ENCODE data around the gene LYRM4.

LYRM4 gene

GRCh38 chr6:5280920-5281319 lies 20.2 kb upstream of the LYRM4 start:
- DNase-seq (ENCODE audit: low spot score), result no peak

- DNase-seq (ENCODE audit: low spot score), result peak; percentile 32
These were observed 19.2 kb upstream of the LYRM4 start for GRCh38 chr6:5279891-5280338.

- DNase-seq (ENCODE audit: low spot score), result no peak
These were observed 17.9 kb upstream of the LYRM4 start for GRCh38 chr6:5278565-5279120.

GRCh38 chr6:5278047-5278446 lies 17.3 kb upstream of the LYRM4 start:
- no peak for DNase-seq (ENCODE audit: low spot score)

- DNase-seq (ENCODE audit: low spot score), result no peak
These were observed 16.8 kb upstream of the LYRM4 start for GRCh38 chr6:5277589-5277988.

- DNase-seq (ENCODE audit: low spot score), result no peak
These were observed 15.8 kb upstream of the LYRM4 start for GRCh38 chr6:5276581-5276980.

GRCh38 chr6:5275497-5275896 lies 14.7 kb upstream of the LYRM4 start:
- no peak for DNase-seq (ENCODE audit: low spot score)

GRCh38 chr6:5274231-5274630 lies 13.5 kb upstream of the LYRM4 start:
- DNase-seq (ENCODE audit: low spot score), result peak; percentile 38

- no peak for DNase-seq (ENCODE audit: low spot score)
These were observed 11.2 kb upstream of the LYRM4 start for GRCh38 chr6:5271926-5272325.

- no peak for DNase-seq (ENCODE audit: low spot score)
These were observed 9.4 kb upstream of the LYRM4 start for GRCh38 chr6:5270093-5270680.

- no peak for DNase-seq (ENCODE audit: low spot score)
These were observed 5.7 kb upstream of the LYRM4 start for GRCh38 chr6:5266423-5266822.

- no peak for DNase-seq (ENCODE audit: low spot score)
These were observed 877 bp upstream of the LYRM4 start for GRCh38 chr6:5261545-5262109.

- peak; percentile 70 for DNase-seq (ENCODE audit: low spot score)
These were observed 584 bp downstream of the LYRM4 start for GRCh38 chr6:5260111-5260620.

GRCh38 chr6:5259428-5259827 lies 1.3 kb downstream of the LYRM4 start:
- DNase-seq (ENCODE audit: low spot score), result no peak

GRCh38 chr6:5257400-5257799 lies 3.4 kb downstream of the LYRM4 start:
- DNase-seq (ENCODE audit: low spot score), result no peak

- no peak for DNase-seq (ENCODE audit: low spot score)
These were observed 3.8 kb downstream of the LYRM4 start for GRCh38 chr6:5256952-5257351.

GRCh38 chr6:5250911-5251310 lies 9.8 kb downstream of the LYRM4 start:
- DNase-seq (ENCODE audit: low spot score), result no peak

GRCh38 chr6:5250451-5250850 lies 10.3 kb downstream of the LYRM4 start:
- DNase-seq (ENCODE audit: low spot score), result no peak

GRCh38 chr6:5249451-5250122 lies 11.2 kb downstream of the LYRM4 start:
- DNase-seq (ENCODE audit: low spot score), result no peak

- no peak for DNase-seq (ENCODE audit: low spot score)
These were observed 12.2 kb downstream of the LYRM4 start for GRCh38 chr6:5248302-5249098.

- no peak for DNase-seq (ENCODE audit: low spot score)
These were observed 13.5 kb downstream of the LYRM4 start for GRCh38 chr6:5247201-5247600.

Measured in CD4-positive, alpha-beta T cell treated with Interleukin-15 for 4 hours (primary cell).